HepG2 (cell line): ENCODE measurements around the gene N4BP2. TPM values are rescaled to one million over a fixed set of nuclear protein-coding genes. Genes with fewer than 3 reads are reported as not detected.

ENCODE experiments used
- ATAC-seq: fragments of 200-7000 bp; cut with Tn5 transposase; 3 replicates; pipeline ENCODE4 v1.9.1; 2020; ENCODE audit warnings: mild to moderate bottlenecking, moderate library complexity
- BruUV-seq: library from RNA; stranded (reverse); fragments of 400-500 nt; replicated peaks from 2 replicates; lab custom pipeline; 2021; lab: Mats Ljungman, UMichigan
- CTCF ChIA-PET: fragments of 300-600 bp; formaldehyde crosslinking; extraction: SDS; loops from one replicate; lab custom pipeline; 2021; ENCODE audit warnings: low total read pairs, inconsistent platforms, low intra/inter-chr PET ratio; lab: Yijun Ruan, JAX
- POLR2A ChIA-PET: fragments of 350-600 bp; sonication (Branson Sonifier 250); formaldehyde crosslinking; loops from one replicate; lab custom pipeline; 2020; ENCODE audit warnings: antibody characterized with exemption, inconsistent platforms; lab: Yijun Ruan, JAX
- DNase-seq: peaks from one replicate; pipeline ENCODE4 v3.0.0-alpha.2; 2015; ENCODE audit warnings: low spot score
- FAIRE-seq: peaks from 3 replicates; lab custom pipeline; 2011; peaks lifted over from hg19 to GRCh38; lab: Jason Lieb, UNC
- H2AFZ ChIP-seq: one replicate; pipeline ENCODE4 v1.6.1; 2011; ENCODE audit warnings: low read length, inconsistent platforms
- H3K27ac ChIP-seq: fragments of 300-600 bp; 3 replicates; pipeline ENCODE4 v1.8.0; 2011; ENCODE audit warnings: mixed run types, mild to moderate bottlenecking, mixed read lengths, low read length, inconsistent platforms; ENCODE audit not compliant: insufficient read depth; ENCODE audit errors: extremely low read length
- H3K27me3 ChIP-seq, 2 experiments: fragments of 200-600 bp in 1 of 2; 2 replicates in 1 of 2; 3 replicates in 1 of 2; pipeline versions ENCODE4 v1.6.0 to v1.8.0; 2011; ENCODE audit warnings: low read length in 2 of 2, mild to moderate bottlenecking in 2 of 2, moderate library complexity in 2 of 2, inconsistent platforms in 1 of 2; ENCODE audit not compliant: insufficient read depth in 2 of 2, control insufficient read depth in 1 of 2
- H3K36me3 ChIP-seq, 2 experiments: fragments of 200-600 bp in 1 of 2; replicated peaks in 1 of 2; 2 replicates in 1 of 2; 3 replicates in 1 of 2; pipeline versions ENCODE4 v1.5.1 to v1.8.0; 2011; ENCODE audit warnings: low read length in 2 of 2, inconsistent platforms in 1 of 2; ENCODE audit not compliant: insufficient read depth in 2 of 2, control insufficient read depth in 1 of 2
- H3K4me1 ChIP-seq: 2 replicates; pipeline ENCODE4 v1.5.1; 2012; ENCODE audit warnings: low read length, inconsistent platforms; ENCODE audit not compliant: insufficient read depth
- H3K4me2 ChIP-seq: 2 replicates; pipeline ENCODE4 v1.6.0; 2011; ENCODE audit warnings: low read depth, low read length, inconsistent platforms
- H3K4me3 ChIP-seq, 3 experiments: fragments of 200-600 bp in 1 of 3; sonication (generic), shearing (Covaris generic) in 1 of 3; replicated peaks in 1 of 3; 2 replicates each; pipeline ENCODE4 v1.5.1; 2011 to 2016; ENCODE audit warnings: low read length in 3 of 3, inconsistent platforms in 2 of 3, low read depth in 2 of 3, mild to moderate bottlenecking in 2 of 3, control low read depth in 1 of 3, mixed read lengths in 1 of 3; ENCODE audit not compliant: insufficient read depth in 1 of 3
- H3K79me2 ChIP-seq: one replicate; pipeline ENCODE4 v1.6.1; 2011; ENCODE audit warnings: low read length, inconsistent platforms; ENCODE audit not compliant: insufficient read depth
- H3K9ac ChIP-seq: 2 replicates; pipeline ENCODE4 v1.6.0; 2011; ENCODE audit warnings: mild to moderate bottlenecking, low read depth, low read length, inconsistent platforms; ENCODE audit not compliant: insufficient read depth
- H3K9me3 ChIP-seq: 2 replicates; pipeline ENCODE4 v1.5.1; 2012; ENCODE audit warnings: mild to moderate bottlenecking, low read length
- H4K20me1 ChIP-seq: 2 replicates; pipeline ENCODE4 v1.6.0; 2011; ENCODE audit warnings: inconsistent platforms, mild to moderate bottlenecking, low read length, moderate library complexity; ENCODE audit not compliant: insufficient read depth
- PTBP1 ChIP-seq: fragments of 200-400 bp; formaldehyde crosslinking; IDR thresholded peaks from 2 replicates; pipeline ENCODE4 v1.6.1; 2018; ENCODE audit warnings: low read length, low read depth; ENCODE audit not compliant: poor library complexity, severe bottlenecking
- SATB2 ChIP-seq: sonication (generic); formaldehyde crosslinking; IDR thresholded peaks from 2 replicates; pipeline ENCODE4 v1.5.0; 2020; ENCODE audit warnings: missing genetic modification reagents
- SP2 ChIP-seq: sonication (generic); formaldehyde crosslinking; IDR thresholded peaks from 2 replicates; pipeline ENCODE4 v1.5.1; 2020; ENCODE audit warnings: mild to moderate bottlenecking, missing genetic modification reagents
- ZBTB39 ChIP-seq: sonication (generic); formaldehyde crosslinking; IDR thresholded peaks from 2 replicates; pipeline ENCODE4 v1.5.0; 2020; ENCODE audit warnings: missing genetic modification reagents
- ZNF616 ChIP-seq: sonication (generic); formaldehyde crosslinking; IDR thresholded peaks from 2 replicates; pipeline ENCODE4 v1.5.0; 2020; ENCODE audit warnings: low read depth, mild to moderate bottlenecking, missing genetic modification reagents
- ZSCAN9 ChIP-seq: IDR thresholded peaks from 2 replicates; pipeline ENCODE4 v1.6.1; 2016; ENCODE audit warnings: borderline replicate concordance
- ZZZ3 ChIP-seq: sonication (generic); formaldehyde crosslinking; IDR thresholded peaks from 2 replicates; pipeline ENCODE4 v1.4.0; 2020; ENCODE audit warnings: missing genetic modification reagents, mild to moderate bottlenecking, borderline replicate concordance
- WGBS: methylation state at CpG from one replicate; pipeline ENCODE4 v1.1.6; 2017; ENCODE audit warnings: low lambda C conversion rate; 5-methylcytosine and 5-hydroxymethylcytosine counted together
- in situ Hi-C: cut with HindIII; loops from 2 replicates; pipeline ENCODE4 v1.10.0; 2017; ENCODE audit warnings: low pct_unique_long_range_greater_than_20kb; ENCODE audit not compliant: extremely low pct_ligation_motif_present
- intact Hi-C: fragments of 100-400 bp; cut with micrococcal nuclease; formaldehyde crosslinking; loops from one replicate; pipeline ENCODE4 v1.10.0; 2022; ENCODE audit not compliant: unreplicated experiment
- polyA plus RNA-seq, 8 experiments: library from polyadenylated mRNA; depleted of rRNA in 3 of 8; stranded (reverse) in 7 of 8; unstranded in 1 of 8; fragments of >200 nt; fragmentation: Illumina TruSeq in 4 of 8; extraction: Trizol in 4 of 8; gene quantifications; 2 replicates each; pipeline versions ENCODE4 v1.2.1 to v1.2.3, GENCODE V29; 2011 to 2016; ENCODE audit warnings: low read depth in 4 of 8, missing spikeins in 1 of 8, mixed read lengths in 1 of 8; ENCODE audit not compliant: insufficient read depth in 1 of 8
- total RNA-seq, 5 experiments: library from RNA; depleted of rRNA; stranded (reverse); fragments of >200 nt; fragmentation: Illumina TruSeq; extraction: Trizol; gene quantifications; 2 replicates each; pipeline ENCODE4 v1.2.3, GENCODE V29; 2016; ENCODE audit warnings: low read depth in 1 of 5
- TF ChIP-seq, protein P1 (sequence below): IDR thresholded peaks from 2 replicates; pipeline ENCODE4 v1.6.1; 2018; ENCODE audit warnings: missing genetic modification reagents

N4BP2 gene
- total and polyA plus RNA-seq, 2 of the 13 experiments (the other 11 are each of a cell fraction or from before 2014, with no cell fraction given) = 5.6 to 12.9 TPM

DNA sequence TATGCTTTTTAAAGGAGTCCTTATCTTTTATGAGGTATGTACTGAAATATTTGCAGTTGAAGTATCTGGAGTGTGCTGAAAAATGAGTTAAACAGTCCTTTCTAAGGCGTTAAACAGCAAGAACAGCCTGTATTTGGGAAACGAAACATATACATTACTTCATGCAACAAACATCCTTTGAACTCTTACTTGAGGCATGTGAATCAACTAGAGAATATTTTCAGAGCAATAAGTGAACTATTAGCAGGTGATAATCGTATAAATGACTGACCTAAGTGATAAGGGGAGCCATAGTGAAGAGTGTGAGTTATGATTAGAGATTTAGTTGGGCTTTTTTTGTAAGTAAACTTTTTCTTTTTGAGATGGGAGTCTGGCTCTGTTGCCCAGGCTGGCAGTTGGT lies 94.3 kb downstream of the N4BP2 start:
- H3K9me3 ChIP-seq = no peaks in the 10 kb centered on the region
- no peaks in the 10 kb centered on the region for H3K79me2 ChIP-seq
- in situ Hi-C loops (loop anchor here (5.0 kb wide), 1 partner anchor 156 kb away; no protein-coding TSS in a partner anchor), intact Hi-C loops (loop anchor here (1.0 kb wide), 1 partner anchor 158 kb away; no protein-coding TSS in a partner anchor)
- H2AFZ ChIP-seq = no peak overlapping the region
- ChIA-PET CTCF (interaction anchor here (0.9 kb wide), 1 partner anchor 166 kb away, joined by 3 read pairs; no protein-coding TSS in a partner anchor), POLR2A (no interaction called here)
- H3K27ac ChIP-seq = no peak overlapping the region
- H4K20me1 ChIP-seq = no peaks in the 10 kb centered on the region
- no peaks in the 10 kb centered on the region for H3K4me1 ChIP-seq
- no TSS peak for BruUV-seq
- H3K36me3 ChIP-seq = 0 out of 5 replicates have a peak, but pooled peaks cover 0 to 14% of the 10 kb centered on the region in 2 experiments
- DNase-seq = no peak
- no peak overlapping the region for H3K4me3 ChIP-seq
- H3K9ac ChIP-seq = no peak overlapping the region
- FAIRE-seq = no peak
- TF ChIP-seq ZNF616 (CRISPR knock-in tag) = no peak
- no peak for TF ChIP-seq ZZZ3
- H3K4me2 ChIP-seq = no peak overlapping the region
- no peaks in the 10 kb centered on the region for H3K27me3 ChIP-seq
- 96% methylated on average over 3 of the region's 3 CpGs for WGBS
- ATAC-seq = no peak

DNA sequence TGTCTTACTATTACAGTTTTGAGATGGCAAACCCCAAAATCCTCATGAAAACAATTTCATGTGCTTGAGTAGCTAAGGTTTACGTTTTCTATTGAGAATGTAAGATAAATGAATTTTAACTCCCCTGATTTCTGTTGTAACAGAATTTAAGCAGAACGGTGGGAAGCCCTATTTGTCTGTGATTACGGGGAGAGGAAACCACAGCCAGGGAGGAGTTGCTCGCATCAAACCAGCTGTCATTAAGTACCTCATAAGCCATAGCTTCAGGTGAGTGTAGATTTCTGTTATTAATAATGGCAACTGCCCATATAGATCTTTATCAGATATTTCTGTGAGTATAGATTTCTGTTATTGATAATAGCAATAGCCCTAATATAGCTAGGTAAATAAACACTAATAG lies 96.0 kb downstream of the N4BP2 start:
- Histone ChIP-seq H3K79me2 (no peaks in the 10 kb centered on the region), H3K4me3 (no peak overlapping the region), H4K20me1 (no peaks in the 10 kb centered on the region), H3K36me3 (0 out of 5 replicates have a peak, but pooled peaks cover 0 to 14% of the 10 kb centered on the region in 2 experiments), H3K27ac (no peak overlapping the region), H3K9me3 (no peaks in the 10 kb centered on the region), H3K27me3 (no peaks in the 10 kb centered on the region), H2AFZ (no peak overlapping the region), H3K4me1 (no peaks in the 10 kb centered on the region), H3K9ac (no peak overlapping the region), H3K4me2 (no peak overlapping the region)
- intact Hi-C loops (no loop called here), in situ Hi-C loops (loop anchor here (5.0 kb wide), 1 partner anchor 155 kb away; no protein-coding TSS in a partner anchor)
- DNase-seq (no peak), FAIRE-seq (no peak), ATAC-seq (no peak)
- POLR2A ChIA-PET = interaction anchor here (1.0 kb wide), 1 partner anchor 39 kb away, joined by 3 read pairs; no protein-coding TSS in a partner anchor
- 96% methylated on average over 4 of the region's 4 CpGs for WGBS
- no TSS peak for BruUV-seq
- TF ChIP-seq ZSCAN9 (CRISPR knock-in tag) (no peak), SATB2 (no peak), ZBTB39 (CRISPR knock-in tag) (no peak), SP2 (no peak), PTBP1 (no peak)
- TF ChIP-seq, protein P1, sequence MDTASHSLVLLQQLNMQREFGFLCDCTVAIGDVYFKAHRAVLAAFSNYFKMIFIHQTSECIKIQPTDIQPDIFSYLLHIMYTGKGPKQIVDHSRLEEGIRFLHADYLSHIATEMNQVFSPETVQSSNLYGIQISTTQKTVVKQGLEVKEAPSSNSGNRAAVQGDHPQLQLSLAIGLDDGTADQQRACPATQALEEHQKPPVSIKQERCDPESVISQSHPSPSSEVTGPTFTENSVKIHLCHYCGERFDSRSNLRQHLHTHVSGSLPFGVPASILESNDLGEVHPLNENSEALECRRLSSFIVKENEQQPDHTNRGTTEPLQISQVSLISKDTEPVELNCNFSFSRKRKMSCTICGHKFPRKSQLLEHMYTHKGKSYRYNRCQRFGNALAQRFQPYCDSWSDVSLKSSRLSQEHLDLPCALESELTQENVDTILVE (CRISPR knock-in tag) = no peak
- CTCF ChIA-PET = interaction anchor here (0.8 kb wide), 1 partner anchor 157 kb away, joined by 3 read pairs; no protein-coding TSS in a partner anchor
